ENCODE data around the gene ARPIN.

Gene ARPIN

GRCh38 chr15:89903858-89904130 is 9.0 kb downstream of the ARPIN start:
- DNase-seq (ENCODE audit: low spot score) = no peak
- in situ Hi-C loops (cut with MboI; ENCODE audit: low sequenced_read_pairs, unreplicated experiment) = no loop called here
- TF ChIP-seq, protein P1, sequence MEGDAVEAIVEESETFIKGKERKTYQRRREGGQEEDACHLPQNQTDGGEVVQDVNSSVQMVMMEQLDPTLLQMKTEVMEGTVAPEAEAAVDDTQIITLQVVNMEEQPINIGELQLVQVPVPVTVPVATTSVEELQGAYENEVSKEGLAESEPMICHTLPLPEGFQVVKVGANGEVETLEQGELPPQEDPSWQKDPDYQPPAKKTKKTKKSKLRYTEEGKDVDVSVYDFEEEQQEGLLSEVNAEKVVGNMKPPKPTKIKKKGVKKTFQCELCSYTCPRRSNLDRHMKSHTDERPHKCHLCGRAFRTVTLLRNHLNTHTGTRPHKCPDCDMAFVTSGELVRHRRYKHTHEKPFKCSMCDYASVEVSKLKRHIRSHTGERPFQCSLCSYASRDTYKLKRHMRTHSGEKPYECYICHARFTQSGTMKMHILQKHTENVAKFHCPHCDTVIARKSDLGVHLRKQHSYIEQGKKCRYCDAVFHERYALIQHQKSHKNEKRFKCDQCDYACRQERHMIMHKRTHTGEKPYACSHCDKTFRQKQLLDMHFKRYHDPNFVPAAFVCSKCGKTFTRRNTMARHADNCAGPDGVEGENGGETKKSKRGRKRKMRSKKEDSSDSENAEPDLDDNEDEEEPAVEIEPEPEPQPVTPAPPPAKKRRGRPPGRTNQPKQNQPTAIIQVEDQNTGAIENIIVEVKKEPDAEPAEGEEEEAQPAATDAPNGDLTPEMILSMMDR (IDR thresholded peaks at IDR 0.05; ENCODE audit: borderline replicate concordance, control extremely low read depth, extremely low read depth, insufficient read depth, missing control alignments) = no peak

DNA sequence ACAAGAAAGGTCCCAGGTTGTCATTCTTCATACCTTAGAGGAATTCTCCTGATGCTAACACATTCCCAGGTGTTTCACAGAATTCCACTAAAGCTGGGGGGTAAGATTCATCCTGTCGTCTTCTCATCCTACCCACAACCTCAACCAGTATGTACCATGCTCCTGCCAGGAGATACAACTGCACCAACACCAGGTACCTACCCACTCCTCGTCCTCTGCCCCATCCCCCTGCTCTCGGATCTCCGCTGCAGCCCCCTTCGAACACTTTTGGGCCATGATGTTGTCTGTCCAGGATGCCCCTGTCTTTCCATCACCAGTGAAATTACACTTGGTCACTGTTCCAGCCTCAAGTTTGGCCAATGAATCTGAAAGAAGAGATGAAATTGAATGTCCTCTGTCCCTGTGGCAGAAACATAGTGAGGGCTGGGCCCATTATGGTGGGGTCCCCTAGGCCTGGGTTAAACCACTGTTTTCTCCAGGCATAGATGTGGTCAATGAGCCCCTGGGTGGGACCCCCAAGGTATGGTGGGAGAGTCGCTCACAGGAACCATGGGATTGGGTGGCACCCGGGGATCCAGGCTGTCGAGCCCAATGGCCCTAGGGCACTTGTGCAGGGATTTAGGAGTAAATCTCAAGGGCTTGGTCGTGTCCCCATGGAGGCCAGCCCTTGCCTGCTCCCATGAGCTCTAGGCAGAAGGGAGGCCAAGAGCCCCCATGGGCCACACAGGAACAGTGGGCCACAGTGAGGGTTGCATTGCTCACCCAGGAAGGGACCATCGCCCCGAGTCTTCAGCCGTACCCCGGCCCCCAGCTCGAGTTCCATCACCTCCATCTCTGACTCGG is 9.5 kb downstream of the ARPIN start:
- no peak for DNase-seq (ENCODE audit: low spot score)
- TF ChIP-seq, protein P1 (IDR thresholded peaks at IDR 0.05; ENCODE audit: borderline replicate concordance, control extremely low read depth, extremely low read depth, insufficient read depth, missing control alignments) = no peak
- in situ Hi-C loops (cut with MboI; ENCODE audit: low sequenced_read_pairs, unreplicated experiment) = no loop called here

DNA sequence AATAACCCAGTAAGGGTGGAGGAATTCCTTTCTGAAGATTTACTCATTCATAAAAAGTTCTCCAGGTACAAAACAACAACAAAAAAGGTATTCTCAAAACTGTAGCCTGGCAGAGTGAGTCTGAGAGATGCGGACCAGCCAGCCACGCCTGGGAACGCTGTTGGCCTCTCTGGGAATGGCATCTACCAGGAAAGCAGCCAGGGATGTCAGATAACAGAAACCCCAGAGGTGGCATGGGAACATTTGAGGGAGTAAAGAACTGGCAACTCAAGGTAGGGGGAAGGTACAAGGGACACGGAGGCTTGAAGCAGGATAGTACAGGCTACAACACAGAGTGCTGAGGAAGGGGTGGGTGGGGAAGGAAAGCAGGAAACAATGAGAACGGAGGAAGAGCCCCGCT is 11.9 kb downstream of the ARPIN start:
- in situ Hi-C loops (cut with MboI; ENCODE audit: low sequenced_read_pairs, unreplicated experiment) = no loop called here
- TF ChIP-seq, protein P1 (IDR thresholded peaks at IDR 0.05; ENCODE audit: borderline replicate concordance, control extremely low read depth, extremely low read depth, insufficient read depth, missing control alignments) = no peak
- DNase-seq (ENCODE audit: low spot score) = no peak

DNA sequence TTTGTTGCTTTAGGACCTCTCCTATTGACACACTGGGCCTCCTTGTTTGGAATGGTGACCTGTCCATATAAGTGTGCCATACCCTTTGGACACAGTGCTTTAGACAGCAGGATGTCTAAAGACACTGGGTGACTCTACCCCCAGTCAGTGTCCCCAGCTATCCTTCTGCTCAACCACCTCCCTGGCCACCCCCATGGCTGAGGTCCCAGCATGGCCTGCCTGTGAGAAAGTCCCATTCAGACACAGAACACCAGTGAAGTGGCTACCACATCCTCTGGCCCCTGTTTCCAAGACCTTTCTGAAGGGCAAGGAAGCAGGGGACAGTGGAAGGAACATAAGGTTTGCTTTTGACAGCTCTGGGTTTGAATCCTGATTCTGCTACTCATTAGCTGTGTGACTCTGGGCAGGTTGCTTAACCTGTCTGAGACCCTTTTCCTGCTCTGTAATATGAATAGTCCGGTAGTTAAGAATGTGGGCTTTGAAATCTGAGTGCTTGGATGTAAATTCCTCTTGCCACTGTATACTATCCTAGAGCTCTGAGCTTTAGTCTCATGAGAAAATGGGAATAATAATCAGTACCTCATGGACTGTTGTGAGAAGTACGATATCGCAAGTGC is 12.7 kb downstream of the ARPIN start:
- in situ Hi-C loops (cut with MboI; ENCODE audit: low sequenced_read_pairs, unreplicated experiment) = loop anchor here (5.0 kb wide), 1 partner anchor 172 kb away; no protein-coding TSS in a partner anchor

DNA sequence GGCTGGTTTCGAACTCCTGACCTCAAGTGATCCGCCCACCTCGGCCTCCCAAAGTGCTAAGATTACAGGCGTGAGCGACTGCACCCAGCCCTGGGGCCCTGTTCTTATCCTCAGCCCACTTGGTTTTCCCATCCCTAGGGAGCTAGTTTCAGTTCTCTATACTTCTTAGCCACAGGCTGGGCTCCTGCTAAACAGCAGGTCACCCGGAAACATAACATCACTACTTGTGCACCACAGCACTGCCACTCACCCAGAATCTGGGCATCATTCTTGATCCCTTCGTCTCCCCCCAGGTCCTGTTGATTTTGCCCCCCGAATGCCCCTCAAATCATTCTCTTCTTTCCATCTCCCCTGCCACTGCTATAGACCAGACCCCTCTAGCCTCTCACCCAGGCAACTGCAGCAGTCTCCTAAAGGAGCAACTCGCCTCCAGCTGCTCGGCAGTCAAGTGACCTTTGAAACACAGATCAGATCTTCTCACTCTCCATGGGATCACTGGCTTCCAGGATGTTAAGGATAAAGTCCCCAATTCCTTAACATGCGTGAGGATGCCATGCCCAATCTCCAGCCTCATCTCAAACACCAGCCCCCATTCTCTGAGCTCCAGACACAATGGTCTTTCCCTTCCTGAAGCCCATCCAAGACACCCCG is 13.3 kb downstream of the ARPIN start:
- in situ Hi-C loops (cut with MboI; ENCODE audit: low sequenced_read_pairs, unreplicated experiment) = loop anchor here (5.0 kb wide), 1 partner anchor 173 kb away; no protein-coding TSS in a partner anchor
- TF ChIP-seq, protein P1 (IDR thresholded peaks at IDR 0.05; ENCODE audit: borderline replicate concordance, control extremely low read depth, extremely low read depth, insufficient read depth, missing control alignments) = no peak
- no peak for DNase-seq (ENCODE audit: low spot score)

More for the DNA sequence above, 12.7 kb downstream of the ARPIN start:
- TF ChIP-seq, protein P1 (IDR thresholded peaks at IDR 0.05; ENCODE audit: borderline replicate concordance, control extremely low read depth, extremely low read depth, insufficient read depth, missing control alignments) = no peak
- DNase-seq (ENCODE audit: low spot score) = no peak

DNA sequence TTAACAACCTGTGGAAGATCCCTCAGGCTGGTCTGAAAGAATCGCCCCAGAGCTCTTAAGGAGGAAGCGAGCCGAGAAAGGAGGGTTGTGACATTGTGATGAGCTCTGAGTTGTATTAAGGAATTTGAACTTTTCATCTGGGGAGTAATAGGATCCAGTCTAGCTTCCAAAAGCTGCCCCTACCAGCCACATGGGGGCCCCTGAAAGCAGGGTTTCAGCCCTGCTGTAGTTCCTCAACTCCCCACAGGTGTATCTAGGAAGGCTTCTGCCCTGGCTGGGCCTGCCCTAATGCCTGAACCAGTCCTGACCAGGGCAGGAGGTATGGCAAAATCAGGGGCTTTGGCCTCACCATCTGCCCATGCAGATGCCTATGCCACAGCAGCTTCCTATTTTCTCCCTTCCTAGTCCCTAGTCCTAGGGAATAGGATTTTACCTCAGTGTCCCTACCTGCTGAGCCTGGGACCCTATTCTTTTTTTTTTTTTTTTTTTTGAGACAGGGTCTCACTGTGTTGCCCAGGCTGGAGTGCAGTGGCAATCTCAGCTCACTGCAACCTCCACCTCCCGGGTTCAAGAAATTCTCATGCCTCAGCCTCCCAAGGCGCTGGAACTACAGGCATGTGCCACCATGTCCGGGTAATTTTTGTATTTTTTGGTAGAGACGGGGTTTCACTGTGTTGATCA is 14.0 kb downstream of the ARPIN start:
- TF ChIP-seq, protein P1 (IDR thresholded peaks at IDR 0.05; ENCODE audit: borderline replicate concordance, control extremely low read depth, extremely low read depth, insufficient read depth, missing control alignments) = peak; percentile 49
- in situ Hi-C loops (cut with MboI; ENCODE audit: low sequenced_read_pairs, unreplicated experiment) = loop anchor here (5.0 kb wide), 1 partner anchor 174 kb away; no protein-coding TSS in a partner anchor
- peak; percentile 75 for DNase-seq (ENCODE audit: low spot score)

All from GM13976 (cell line).